Head of caudate nucleus (tissue), 42 donors: ENCODE results near the gene LAPTM5.
A peak's percentile ranks its signal among the peaks of the same experiment; 100 is the strongest.

ENCODE experiments used
- DNase-seq, 42 donors: peaks; one replicate each; pipeline versions ENCODE4 v3.0.0 to v3.0.0-alpha.2; 2020 to 2021; ENCODE audit warnings: mixed read lengths in 7 of 42
- intact Hi-C: fragments of 100-400 bp; cut with DNase I; formaldehyde crosslinking; loops from one replicate; pipeline ENCODE4 v1.15.0; 2022

The LAPTM5 gene

DNA sequence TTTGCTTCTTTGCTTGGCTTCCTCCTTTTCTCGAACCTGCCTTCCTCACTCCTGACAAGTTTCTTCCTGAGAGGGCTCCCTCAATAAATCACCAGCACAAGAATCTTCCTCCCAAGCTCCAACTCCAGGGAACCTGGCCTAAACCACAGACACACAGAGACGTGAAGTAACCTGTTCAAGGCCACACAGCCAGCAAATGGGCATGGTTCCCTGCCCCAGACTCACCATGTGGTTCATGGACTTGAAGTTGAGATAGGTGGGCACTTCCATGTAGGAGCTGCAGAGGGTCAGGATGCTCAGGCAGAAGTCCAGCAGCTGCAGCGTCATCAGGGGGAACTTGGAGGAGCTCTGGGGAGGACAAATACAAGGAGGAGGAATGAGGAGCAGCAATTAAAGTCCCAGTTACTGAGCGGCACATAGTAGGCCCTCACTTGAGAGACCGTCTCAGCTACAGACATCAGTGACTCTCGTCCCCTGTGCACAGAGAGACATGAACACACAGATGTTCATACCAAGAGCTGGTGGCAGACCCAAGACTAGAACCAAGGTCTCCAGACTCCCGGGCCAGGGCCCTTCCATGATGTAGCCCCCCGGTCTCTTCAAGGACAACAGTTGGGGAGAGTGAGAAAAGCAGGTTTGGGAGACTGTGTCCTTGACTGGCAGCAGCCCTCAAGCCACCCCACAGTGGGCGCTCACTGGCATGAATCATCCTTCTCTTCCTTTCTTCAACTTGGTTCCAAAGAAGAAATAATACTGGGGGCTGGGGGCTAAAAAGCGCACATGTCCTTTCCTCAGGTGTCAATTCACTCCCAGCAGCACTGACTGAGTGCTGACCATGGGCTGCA, 18.6 kb downstream of the LAPTM5 start:
- intact Hi-C loops = no loop called here
- DNase-seq = no peak

DNA sequence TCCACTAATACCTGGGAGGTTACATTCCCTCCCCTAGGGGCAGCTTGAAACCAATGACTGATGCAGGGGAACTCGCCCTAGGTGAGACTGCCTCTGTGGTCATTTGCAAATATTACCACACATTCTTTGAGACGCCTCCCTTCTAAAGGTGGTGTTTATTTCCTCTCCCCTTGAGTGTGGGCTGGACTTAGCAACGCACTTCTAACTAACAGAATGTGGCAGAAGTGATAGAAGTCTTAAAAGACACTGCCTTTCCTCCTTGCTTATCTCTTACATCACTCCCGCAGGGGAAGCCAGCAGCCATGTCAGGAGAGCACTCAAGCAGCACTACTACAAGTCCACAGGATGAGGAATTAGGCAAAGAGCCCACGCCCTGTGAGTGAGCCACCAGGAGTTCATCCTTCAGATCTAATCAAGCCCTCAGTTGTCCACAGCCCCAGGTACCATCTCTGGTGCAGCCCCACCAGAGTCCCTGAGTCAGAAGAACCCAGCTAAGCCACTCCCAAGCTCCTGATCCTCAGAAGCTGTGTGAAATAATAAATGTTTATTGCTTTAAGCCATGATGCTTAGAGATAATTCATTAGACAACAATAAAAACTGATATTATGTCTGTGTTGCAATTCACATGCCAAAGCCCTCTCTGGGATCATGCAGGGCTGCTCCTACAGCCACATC, 19.4 kb downstream of the LAPTM5 start:
- intact Hi-C loops = no loop called here
- DNase-seq = no peak

DNA sequence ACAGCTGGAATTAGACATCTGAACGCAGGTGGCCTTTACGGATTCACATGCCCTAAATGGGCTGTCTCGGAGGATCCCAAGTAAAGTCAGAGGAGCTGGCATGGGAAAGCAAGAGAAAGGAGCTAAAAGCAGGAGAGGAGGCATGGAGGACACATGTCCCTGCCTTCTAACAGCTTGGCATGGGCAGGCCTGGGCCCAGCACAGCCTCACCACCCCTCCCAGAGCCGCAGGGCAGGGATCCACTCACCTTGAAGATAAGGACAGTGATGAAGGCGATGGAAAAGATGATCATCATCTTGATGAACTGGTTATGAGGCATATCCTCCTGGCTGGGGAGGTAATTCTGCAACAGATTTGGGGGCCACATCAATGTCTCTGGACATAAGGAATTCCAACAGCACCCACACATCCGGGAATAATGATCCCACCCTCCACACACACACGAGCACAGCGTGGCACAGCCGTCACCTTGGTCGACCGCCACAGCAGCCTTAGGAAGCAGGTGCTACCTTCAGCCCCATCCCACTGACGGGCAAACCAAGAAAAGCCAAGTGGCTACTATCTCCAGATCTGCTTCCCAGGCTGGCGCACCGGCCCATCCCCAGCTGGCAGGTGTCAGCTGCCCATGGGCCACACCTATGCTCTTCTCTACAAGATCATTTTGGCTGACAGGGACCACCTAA, 20.1 kb downstream of the LAPTM5 start:
- intact Hi-C loops = no loop called here
- no peak for DNase-seq

DNA sequence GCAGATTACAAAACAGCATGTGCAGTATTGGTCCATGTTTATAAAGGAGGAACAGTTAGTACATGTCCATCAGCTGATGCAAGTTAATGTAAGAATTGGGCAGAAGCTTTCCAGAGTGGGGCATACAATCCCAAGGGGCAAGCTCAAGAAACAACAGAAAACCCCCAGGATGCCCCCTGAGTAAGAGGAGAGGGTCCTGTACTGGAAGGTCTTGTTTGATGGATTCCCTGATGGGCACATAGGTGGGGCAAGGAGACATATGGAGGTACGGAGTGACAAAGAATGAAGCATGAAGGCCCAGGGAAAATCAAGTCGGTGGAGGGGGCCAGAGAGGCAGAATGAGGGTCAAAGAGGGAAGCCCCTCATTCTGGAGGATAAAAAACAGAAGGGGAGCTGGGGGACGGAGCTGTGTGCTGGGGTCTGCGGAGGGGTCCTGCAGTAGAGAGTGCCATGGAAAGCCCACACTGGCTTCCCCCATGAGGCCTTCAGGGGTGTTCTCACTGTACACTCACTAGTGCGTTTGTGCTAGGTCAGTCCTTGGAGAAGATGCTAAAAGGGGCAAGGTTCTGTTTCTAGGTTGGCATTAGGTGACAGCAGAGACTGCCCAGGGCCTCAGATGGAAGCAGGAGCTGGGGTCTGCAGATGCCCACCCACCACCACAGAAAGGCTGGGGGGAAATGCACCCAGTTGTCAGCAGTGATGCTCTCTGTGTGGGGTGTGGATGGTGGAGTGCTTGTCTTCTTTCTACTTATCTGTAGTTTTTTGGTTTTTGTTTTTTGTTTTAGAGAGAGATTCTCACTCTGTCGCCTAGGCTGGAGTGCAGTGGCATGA, 21.7 kb downstream of the LAPTM5 start:
- intact Hi-C loops = no loop called here

DNA sequence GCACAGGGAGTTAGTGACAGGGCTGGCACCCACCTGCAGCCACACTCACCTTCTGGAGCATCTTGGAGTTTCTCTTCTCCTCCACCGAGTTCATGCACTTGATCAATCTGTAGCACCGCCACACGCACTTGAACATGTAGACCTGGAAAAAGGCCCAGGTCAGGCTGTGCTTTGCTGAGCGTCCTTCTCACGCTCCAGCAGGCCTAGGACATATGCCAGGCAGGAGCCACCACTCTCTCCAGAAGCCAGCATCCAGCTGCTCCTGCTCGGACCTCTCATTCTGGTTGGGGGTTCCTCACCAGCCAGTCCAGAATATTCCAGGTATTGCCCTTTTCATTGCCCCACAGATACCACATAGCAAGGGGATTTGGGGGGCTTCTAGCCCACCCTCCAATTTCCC, 22.4 kb downstream of the LAPTM5 start:
- no peak for DNase-seq
- intact Hi-C loops = no loop called here

More for the DNA sequence above, 21.7 kb downstream of the LAPTM5 start:
- no peak for DNase-seq

DNA sequence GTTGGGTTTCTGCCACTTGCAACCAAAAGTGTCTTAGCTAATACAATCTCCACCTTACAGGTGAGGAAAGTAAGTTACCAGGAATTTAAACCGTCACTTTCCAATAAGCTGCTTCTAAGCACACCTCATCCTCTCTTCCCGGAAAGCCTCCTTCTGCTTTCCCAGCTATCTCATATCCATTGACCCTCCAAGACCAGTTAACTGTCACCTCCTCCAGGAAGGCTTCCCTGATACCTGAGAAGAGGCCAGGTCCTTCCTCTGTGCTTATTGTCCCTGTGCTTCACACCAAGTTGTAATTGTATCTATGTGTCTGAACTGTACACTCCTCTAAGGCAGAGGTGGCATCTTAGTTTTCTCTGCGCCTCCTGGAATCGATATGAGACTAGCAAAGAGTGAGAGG, 23.0 kb downstream of the LAPTM5 start:
- intact Hi-C loops = no loop called here
- DNase-seq = no peak

DNA sequence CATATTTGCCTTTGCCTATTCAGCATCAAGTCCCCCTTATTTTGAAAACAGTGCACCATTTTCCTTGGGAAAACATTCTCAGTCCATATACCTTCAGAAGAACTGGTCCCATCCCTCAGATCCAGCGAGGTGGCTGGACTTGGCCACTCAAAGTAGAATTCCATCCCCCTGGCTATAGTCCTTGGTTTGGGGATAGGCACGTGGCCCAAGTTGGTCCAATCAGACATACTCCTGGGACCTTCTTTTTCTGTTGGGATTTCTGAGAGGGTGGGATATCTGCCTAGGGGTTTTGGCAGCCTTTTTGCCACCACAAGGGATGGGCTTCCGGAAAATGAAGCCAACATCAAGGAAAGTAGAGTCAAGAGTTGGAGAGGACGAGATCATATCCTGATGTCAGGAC, 23.5 kb downstream of the LAPTM5 start:
- intact Hi-C loops = no loop called here
- no peak for DNase-seq

DNA sequence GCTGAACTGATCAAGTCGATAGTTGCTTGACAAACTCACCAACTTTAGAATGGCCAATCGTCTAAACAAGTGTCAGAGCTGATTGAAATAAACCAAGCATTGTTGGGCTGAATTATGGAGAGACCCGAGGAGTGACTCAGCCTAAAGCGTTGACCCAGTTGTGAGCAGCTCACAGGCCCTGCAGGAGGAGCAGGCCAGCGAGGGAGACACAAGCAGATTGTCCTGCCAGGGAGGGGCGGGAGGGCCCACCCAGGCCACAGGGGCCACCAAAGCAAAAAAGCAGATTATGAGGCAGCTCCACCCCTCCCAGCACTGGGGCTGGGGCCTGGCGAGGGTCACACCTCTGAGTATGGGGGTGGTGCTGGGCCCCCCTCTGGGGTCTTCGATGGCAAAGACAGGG, 24.1 kb downstream of the LAPTM5 start:
- intact Hi-C loops = no loop called here
- peak in 1 of 42 donors; percentile 53 for DNase-seq

DNA sequence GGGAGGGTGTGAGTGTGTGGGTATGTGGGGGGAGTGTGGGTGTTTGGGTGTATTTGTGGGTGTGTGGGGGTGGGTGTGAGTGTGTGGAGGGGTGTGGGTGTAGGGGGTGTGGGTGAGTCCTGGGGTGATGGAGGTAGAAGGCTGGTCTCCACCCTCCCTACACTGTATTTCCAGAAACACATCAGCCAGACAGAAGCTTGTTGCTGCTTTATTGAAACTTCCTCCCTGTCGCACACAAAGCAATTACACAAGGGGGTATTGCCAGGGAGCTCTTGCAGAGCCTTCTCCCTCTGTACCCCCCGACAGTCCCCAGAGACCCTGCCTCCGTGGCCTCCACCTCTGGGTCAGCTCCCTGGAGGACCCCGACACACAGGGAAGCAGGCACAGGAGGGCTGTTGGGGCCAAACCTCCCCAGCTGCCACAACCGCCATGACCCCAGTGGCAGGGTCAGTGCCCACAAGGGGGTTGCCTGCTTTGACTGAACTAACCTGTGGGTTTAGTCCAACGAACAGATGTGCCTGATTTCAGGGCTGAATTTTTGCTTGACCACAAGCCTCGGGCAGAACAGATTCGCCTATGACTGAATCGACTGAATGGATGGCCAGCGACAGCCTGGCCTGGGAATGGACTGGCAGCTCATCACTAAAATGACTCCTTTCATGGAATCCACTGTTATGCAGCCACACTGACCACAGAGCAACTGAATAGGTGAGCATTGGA, 25.1 kb downstream of the LAPTM5 start:
- intact Hi-C loops = no loop called here
- peak in 1 of 42 donors; percentile 37 for DNase-seq

DNA sequence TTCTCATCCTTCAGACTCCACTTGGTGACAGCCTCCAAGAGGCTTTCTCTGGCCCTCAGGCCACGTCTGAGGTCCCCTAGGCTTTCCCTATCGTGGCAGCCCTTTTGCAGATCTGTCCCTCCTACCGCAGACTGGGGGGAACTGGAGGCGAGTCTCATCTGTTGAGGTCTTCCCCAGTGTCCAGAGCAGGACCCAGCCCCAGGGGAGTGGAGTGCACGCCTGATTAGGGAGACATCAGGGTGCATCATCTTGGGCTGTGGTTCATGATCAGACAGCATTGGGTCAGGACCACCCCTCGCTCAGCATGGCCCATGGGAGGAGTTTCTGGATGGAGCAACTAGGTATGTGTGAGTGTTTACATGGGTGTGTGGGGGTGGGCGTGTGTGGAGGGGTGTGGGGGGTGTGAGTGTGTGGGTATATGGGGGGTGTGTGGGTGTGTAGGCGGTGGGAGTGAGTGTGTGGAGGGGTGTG, 25.7 kb downstream of the LAPTM5 start:
- intact Hi-C loops = no loop called here
- DNase-seq = no peak

DNA sequence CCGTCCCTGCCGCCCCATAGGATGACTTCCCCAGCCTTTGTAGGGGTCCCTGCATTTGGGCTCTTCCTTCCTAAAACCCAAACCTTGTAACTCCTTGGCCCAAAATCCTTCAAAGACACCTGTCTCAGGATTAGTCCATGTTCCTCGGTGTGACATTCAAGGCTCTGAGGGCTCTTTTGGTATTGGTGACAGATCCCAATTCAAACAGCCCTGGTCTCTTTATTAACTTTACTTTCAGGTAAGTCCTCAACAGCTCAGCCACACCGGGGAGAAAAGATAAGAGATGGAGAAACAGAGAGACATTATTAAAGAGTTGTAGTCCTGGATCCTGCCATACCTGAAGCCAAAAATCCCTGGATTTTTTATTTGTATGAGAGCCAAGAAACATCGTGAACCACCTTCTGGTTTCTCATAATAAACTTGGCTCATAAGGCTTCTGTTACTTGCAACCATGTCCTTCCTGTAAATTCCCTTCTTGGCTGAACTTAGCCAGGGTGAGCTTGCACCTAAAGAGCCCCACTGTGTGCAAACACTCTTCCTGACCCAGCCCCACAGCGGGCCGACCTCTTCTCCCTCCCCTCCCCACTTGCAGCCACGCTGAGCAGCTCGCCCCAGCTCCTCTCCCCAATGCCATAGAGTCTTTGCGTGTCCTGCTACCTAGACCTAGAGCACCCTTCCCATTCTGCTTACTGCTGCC, 26.3 kb downstream of the LAPTM5 start:
- no peak for DNase-seq
- intact Hi-C loops = no loop called here

DNA sequence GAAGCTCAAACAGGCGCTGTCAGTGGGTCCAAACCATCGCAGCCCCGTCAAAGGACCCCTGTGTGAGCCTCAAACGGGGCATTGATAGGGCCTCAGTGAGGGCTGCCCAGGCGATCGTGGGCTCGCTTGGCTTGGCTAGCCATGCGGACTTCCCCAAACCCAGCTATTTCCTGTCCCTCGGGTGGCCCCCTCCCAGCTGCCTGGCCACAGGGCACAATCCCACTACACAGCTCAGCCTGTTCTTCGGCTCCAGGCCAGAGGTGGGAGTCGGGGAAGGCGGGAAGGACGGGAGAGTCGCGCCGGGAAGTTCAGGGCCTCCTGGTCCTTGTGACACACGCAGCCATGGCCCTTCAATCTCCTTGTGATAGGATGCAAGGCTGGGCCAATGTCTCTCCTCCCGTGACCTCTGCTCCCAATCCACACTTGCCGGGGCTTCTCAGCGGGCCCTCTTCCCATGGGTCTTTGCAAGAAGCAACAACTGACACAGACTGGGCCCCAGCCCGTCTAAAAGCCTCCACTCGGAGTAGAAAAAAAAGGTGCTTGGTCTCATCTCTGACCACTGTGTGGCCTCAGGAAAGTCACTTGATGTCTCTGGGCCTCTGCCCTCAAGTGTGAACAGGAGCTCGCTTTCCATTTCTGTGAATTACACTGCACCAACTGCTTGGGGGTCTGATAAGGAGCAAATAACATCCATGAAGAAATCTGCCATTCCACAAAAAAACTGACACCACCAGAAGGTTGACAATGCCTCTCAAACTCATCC, 27.0 kb downstream of the LAPTM5 start:
- intact Hi-C loops = no loop called here

DNA sequence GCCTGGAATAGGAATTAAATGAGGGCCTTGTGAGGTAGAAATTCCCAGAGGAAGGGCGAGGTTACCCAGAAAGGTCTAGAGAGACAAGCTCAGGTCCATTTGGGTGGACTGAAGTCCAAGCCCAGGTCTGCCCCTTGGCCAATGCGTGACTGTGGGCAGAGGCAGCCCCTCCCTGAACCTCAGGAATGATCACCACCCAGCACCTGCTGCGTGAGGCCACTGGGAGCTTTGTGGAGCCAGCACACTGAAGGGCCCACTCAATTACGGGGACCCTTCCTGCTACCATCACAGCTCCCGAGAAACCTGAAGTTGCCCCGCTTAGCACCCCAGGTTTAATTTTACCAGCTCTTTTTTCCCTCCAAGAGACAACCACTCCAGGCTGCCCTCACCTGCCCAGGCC, 27.7 kb downstream of the LAPTM5 start:
- intact Hi-C loops = no loop called here
- no peak for DNase-seq

More for the DNA sequence above, 27.0 kb downstream of the LAPTM5 start:
- peak in 24 of 42 donors; percentile 19 to 71 (median 46) for DNase-seq

DNA sequence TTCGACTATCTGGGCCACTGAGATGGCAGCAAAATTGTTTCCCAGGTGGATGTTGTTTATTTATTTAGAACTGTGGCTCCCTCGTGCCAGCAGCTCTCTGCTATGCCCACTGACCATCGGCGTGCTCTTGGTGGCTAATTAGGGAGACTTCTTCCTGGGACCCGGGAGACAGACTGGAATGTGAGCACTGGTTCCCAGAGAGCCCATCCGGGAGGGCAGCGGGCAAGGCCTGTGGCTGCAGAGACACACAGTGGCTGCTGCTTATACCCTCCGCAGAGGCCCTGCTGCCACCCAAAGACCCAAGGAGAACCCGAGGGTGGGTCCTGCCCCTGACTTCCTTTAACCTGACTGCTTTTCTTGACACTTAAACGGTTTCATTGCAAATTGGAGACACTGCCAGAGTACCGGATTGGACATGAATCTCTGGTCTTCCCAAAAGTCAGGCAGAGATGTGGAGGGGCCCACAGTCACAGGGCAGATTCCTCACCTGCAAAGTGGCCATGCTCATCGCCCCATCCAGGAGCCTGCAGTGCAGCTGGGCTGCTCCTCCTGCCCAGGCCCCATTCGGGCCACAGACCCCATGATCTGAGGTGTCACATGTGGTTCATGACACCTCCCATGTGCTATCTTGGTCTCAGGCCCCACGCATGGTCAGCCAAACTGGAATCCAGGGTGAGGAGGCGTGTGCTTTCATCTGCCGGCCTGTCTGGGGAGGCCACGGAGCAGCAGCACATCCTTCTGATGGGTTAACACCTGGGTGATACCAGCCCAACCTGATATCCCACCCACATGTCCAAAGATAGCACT, 28.5 kb downstream of the LAPTM5 start:
- DNase-seq = no peak
- intact Hi-C loops = no loop called here

DNA sequence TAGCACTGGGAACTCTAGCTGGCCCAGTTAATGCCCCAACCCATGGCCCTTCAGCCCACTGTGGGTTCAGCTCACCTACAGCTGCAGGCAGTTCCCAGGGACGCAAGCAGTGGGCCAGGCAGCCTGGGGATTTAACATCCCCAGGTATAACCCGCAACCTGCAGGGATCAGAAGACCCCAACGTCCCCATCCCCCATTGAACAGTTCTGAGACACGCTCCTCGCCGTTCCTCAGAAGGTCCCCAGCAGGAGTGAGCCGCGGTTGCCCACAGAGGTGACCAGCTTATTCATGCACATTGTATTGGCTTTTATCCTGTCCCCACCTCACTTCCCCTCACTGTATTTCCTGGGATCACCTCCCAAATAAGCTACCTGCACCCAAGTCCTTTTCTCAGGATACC, 29.2 kb downstream of the LAPTM5 start:
- DNase-seq = no peak
- intact Hi-C loops = no loop called here

DNA sequence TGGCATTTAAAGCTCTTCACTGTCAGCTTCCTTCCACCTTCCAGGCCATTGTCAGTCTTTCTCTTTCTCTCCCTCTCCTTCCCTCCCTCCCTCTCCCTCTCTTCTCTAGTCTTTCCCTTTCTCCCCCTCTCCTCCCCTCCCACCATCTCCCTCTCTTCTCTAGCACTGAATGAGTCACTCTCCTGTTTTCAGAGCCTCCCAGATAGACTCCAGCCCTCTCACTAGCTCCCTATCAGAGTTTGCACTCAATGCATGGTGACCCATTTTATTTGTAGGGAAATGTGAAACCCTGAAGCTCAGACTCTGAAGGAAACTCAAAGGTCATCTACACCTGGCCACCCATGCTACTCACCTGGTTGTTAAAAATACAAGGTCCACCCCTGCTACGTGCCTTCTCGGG, 29.8 kb downstream of the LAPTM5 start:
- intact Hi-C loops = no loop called here
- peak in 3 of 42 donors; percentile 31 to 70 (median 44) for DNase-seq
